Esophagus muscularis mucosa (tissue), 4 donors: ENCODE measurements around the gene MFAP3. TPM values are rescaled to one million over a fixed set of nuclear protein-coding genes. Genes with fewer than 3 reads are reported as not detected.

Source experiments
- DNase-seq: peaks from one replicate; pipeline ENCODE4 v3.0.0-alpha.2; 2017; ENCODE audit errors: extremely low spot score
- H3K27ac ChIP-seq, 4 donors: fragments of 200-600 bp; sonication (generic); replicated peaks in 1 of 4; 1 replicate in 3 of 4; 2 replicates in 1 of 4; pipeline ENCODE4 v1.5.1; 2016 to 2019; ENCODE audit warnings: mild to moderate bottlenecking in 1 of 4
- H3K27me3 ChIP-seq, 4 donors: fragments of 200-600 bp; sonication (generic); one replicate each; pipeline versions ENCODE4 v1.5.1 to v1.6.0; 2016 to 2019
- H3K36me3 ChIP-seq, 4 donors: fragments of 200-600 bp; sonication (generic); one replicate each; pipeline ENCODE4 v1.5.1; 2016 to 2019
- H3K4me1 ChIP-seq, 4 donors: fragments of 200-600 bp; sonication (generic); one replicate each; pipeline ENCODE4 v1.5.1; 2016 to 2019
- H3K4me3 ChIP-seq, 4 donors: fragments of 200-600 bp; sonication (generic); 1 replicate in 2 of 4; 2 replicates in 2 of 4; pipeline ENCODE4 v1.5.1; 2016 to 2019; ENCODE audit warnings: mild to moderate bottlenecking in 4 of 4, moderate library complexity in 1 of 4
- H3K9me3 ChIP-seq, 4 donors: fragments of 200-600 bp; sonication (generic); 1 replicate in 3 of 4; 2 replicates in 1 of 4; pipeline ENCODE4 v1.5.1; 2016 to 2019
- EP300 ChIP-seq: sonication (generic); formaldehyde crosslinking; IDR thresholded peaks from one replicate; pipeline ENCODE4 v1.6.1; 2017; ENCODE audit warnings: antibody characterized with exemption
- POLR2A ChIP-seq: fragments of 450-650 bp; IDR thresholded peaks from one replicate; pipeline ENCODE4 v1.6.1; 2017; ENCODE audit warnings: antibody characterized with exemption, moderate library complexity, mild to moderate bottlenecking, low read depth
- POLR2AphosphoS5 ChIP-seq, 2 donors: sonication (generic); formaldehyde crosslinking; IDR thresholded peaks; one replicate each; pipeline ENCODE4 v1.6.1; 2017; ENCODE audit warnings: antibody characterized with exemption in 2 of 2
- WGBS: methylation state at CpG from one replicate; pipeline ENCODE4 v1.1.5; 2018; 5-methylcytosine and 5-hydroxymethylcytosine counted together
- intact Hi-C: fragments of 100-400 bp; cut with DNase I; formaldehyde crosslinking; loops from one replicate; pipeline ENCODE4 v1.15.1; 2023
- total RNA-seq, 4 donors: library from RNA; depleted of rRNA; stranded (reverse); fragments of >200 nt; gene quantifications; one replicate each; pipeline versions ENCODE4 v1.1.0 to v1.2.1, GENCODE V29; 2016
- TF ChIP-seq, protein P1 (sequence below), 3 experiments: fragments of 200-600 bp in 2 of 3; fragments of 450-650 bp in 1 of 3; sonication (generic) in 2 of 3; IDR thresholded peaks; one replicate each; pipeline ENCODE4 v1.5.1; 2017 to 2019; ENCODE audit warnings: antibody characterized with exemption in 3 of 3, mild to moderate bottlenecking in 2 of 3, moderate library complexity in 1 of 3

MFAP3 gene
- total RNA-seq, 4 donors from 2014 or later: 22.0 to 35.3 (median 29.7) TPM

DNA sequence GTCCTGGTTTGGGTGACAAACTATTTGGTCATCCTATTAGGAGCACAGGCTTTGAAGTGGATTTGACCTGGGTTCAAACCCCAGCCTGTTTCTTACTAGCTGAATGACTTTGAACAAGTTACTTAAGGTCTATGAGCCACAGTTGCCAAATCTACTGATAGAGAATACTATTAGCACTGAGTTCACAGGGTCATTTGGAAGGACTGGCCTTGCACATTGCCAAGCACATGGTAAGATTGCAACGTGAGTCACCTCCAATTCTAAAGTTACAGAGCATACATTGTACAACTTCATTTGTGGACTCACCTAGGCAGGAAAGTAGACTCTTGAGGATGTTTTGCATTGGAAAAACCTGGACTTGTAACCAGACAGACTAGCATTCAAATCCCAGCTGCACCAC, 38.9 kb downstream of the MFAP3 start:
- 33% methylated on average over 1 of the region's 1 CpG for WGBS
- Histone ChIP-seq H3K4me3 (no peak overlapping the region), H3K27ac (no peak overlapping the region), H3K36me3 (no peaks in the 10 kb centered on the region), H3K27me3 (no peaks in the 10 kb centered on the region), H3K9me3 (no peaks in the 10 kb centered on the region), H3K4me1 (peaks cover 8 to 21% (median 14%) of the 10 kb centered on the region in 4 donors)
- DNase-seq: no peak
- TF ChIP-seq, protein P1, sequence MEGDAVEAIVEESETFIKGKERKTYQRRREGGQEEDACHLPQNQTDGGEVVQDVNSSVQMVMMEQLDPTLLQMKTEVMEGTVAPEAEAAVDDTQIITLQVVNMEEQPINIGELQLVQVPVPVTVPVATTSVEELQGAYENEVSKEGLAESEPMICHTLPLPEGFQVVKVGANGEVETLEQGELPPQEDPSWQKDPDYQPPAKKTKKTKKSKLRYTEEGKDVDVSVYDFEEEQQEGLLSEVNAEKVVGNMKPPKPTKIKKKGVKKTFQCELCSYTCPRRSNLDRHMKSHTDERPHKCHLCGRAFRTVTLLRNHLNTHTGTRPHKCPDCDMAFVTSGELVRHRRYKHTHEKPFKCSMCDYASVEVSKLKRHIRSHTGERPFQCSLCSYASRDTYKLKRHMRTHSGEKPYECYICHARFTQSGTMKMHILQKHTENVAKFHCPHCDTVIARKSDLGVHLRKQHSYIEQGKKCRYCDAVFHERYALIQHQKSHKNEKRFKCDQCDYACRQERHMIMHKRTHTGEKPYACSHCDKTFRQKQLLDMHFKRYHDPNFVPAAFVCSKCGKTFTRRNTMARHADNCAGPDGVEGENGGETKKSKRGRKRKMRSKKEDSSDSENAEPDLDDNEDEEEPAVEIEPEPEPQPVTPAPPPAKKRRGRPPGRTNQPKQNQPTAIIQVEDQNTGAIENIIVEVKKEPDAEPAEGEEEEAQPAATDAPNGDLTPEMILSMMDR (IDR thresholded peaks at IDR 0.05): no peak
- TF ChIP-seq EP300 (no peak), POLR2A (no peak), POLR2AphosphoS5 (IDR thresholded peaks at IDR 0.05) (no peak)
- intact Hi-C loops: no loop called here

DNA sequence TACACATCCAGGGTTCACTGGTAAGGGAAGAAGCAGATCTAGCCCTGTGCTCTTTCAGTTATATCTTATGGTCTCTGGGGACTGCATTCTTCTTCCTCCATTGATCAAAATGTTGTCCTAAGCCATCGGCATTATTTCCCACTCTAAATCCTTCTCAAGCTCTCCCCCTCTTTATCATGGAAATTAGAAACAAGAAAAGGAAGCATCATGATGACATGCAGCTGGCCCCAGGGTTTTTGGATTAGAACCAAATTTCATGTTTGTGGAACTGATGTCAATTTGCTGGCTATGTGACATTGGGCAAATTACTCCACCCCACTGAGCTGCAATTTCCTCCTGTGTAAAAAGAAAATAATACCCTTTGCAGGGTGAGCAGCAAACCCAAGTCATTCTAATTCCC, 39.5 kb downstream of the MFAP3 start:
- DNase-seq: no peak
- Histone ChIP-seq H3K4me3 (no peak overlapping the region), H3K9me3 (no peaks in the 10 kb centered on the region), H3K36me3 (no peaks in the 10 kb centered on the region), H3K27me3 (no peaks in the 10 kb centered on the region), H3K4me1 (peaks cover 7 to 20% (median 14%) of the 10 kb centered on the region in 4 donors), H3K27ac (no peak overlapping the region)
- intact Hi-C loops: no loop called here
- no peak for TF ChIP-seq POLR2AphosphoS5 (IDR thresholded peaks at IDR 0.05)
- no peak for TF ChIP-seq EP300
- no peak for TF ChIP-seq POLR2A
- TF ChIP-seq, protein P1 (IDR thresholded peaks at IDR 0.05): no peak
- 41% methylated on average over 1 of the region's 1 CpG for WGBS

DNA sequence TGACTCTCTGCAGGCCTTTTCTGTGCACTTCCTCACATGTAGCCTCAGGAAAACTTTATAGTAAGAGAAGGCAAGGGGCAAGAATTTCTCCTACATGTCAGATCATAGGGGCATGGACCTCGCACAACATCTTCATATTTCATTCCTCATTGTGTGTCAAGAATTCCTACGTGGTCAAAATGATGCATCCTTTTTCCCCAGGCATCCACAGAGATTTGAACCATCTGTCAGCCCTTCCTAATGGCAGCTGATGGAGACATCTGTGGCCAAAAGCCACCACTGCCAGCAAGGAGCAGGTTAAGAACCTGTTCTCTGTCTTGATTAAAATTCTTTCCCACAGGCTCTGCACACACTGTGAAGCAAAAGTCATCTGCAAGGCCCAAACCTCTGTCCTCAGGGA, 42.5 kb downstream of the MFAP3 start:
- intact Hi-C loops: no loop called here
- H3K9me3 ChIP-seq: no peaks in the 10 kb centered on the region

DNA sequence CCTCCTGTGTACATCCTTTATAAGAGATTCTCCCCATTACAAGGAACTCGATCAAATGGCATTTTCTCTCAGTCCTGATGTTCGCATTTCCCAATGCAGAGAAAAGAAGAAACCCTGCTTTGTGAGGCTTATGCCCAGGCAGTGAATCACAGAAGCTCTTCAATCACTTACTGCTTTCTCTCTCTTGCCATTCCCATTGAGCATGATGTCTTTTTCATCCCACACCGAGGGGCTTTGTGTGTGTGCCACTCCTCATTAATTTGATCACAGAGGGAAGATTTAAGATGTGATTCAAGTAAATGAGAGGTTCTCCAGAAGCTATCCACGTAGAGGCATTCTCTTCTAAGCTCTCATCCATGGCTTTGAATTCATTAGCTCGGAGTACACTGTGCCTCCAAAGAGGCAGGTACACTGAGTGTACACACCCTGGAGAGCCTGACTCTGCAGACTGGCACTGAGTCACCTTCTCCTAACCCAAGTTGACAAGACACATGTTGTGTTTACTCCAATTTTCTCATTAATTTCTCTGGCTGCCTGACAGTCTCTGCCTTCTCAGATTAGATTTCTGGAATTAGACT, 45.4 kb downstream of the MFAP3 start:
- H3K4me3 ChIP-seq: no peak overlapping the region
- H3K4me1 ChIP-seq: peaks cover 0 to 7% (median 0%) of the 10 kb centered on the region in 4 donors
- no peak overlapping the region for H3K27ac ChIP-seq
- H3K27me3 ChIP-seq: no peaks in the 10 kb centered on the region
- TF ChIP-seq POLR2AphosphoS5 (IDR thresholded peaks at IDR 0.05): no peak
- no peaks in the 10 kb centered on the region for H3K36me3 ChIP-seq
- no peaks in the 10 kb centered on the region for H3K9me3 ChIP-seq
- 79% methylated on average over 5 of the region's 5 CpGs for WGBS
- intact Hi-C loops: no loop called here
- no peak for DNase-seq

More for the DNA sequence above, 42.5 kb downstream of the MFAP3 start:
- DNase-seq: no peak
- Histone ChIP-seq H3K4me3 (no peak overlapping the region), H3K27me3 (no peaks in the 10 kb centered on the region), H3K4me1 (peaks cover 7 to 20% (median 14%) of the 10 kb centered on the region in 4 donors), H3K27ac (no peak overlapping the region), H3K36me3 (no peaks in the 10 kb centered on the region)
- TF ChIP-seq POLR2AphosphoS5 (IDR thresholded peaks at IDR 0.05): no peak
- no peak for TF ChIP-seq POLR2A
- TF ChIP-seq, protein P1 (IDR thresholded peaks at IDR 0.05): no peak
- no peak for TF ChIP-seq EP300
- WGBS: 51% methylated on average over 2 of the region's 2 CpGs

DNA sequence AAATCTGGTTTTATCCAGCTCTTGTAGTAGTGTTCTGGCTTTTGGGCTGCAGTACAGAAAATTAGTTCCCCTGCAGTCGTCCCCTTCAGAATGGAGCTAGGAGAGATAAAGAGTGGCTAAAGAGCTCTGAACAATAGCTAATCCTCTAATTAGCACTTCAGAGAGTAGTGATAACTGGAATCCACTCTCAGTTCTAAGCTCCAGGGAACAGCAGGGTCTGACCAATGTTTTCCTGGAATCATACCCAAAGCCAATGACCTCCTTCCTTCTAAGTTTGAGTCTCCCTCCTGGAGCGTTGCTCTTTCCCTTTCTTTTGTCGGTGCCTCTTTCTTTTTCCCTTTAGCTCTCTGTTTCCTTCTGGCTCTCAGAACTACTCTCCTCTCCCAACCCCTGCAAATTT, 47.4 kb downstream of the MFAP3 start:
- no peaks in the 10 kb centered on the region for H3K27me3 ChIP-seq
- H3K27ac ChIP-seq: no peak overlapping the region
- H3K4me3 ChIP-seq: no peak overlapping the region
- no peak for DNase-seq
- WGBS: 61% methylated on average over 3 of the region's 3 CpGs
- intact Hi-C loops: no loop called here
- peaks cover 3 to 7% (median 3%) of the 10 kb centered on the region in 4 donors for H3K4me1 ChIP-seq
- no peaks in the 10 kb centered on the region for H3K36me3 ChIP-seq
- TF ChIP-seq POLR2A: no peak
- no peaks in the 10 kb centered on the region for H3K9me3 ChIP-seq

DNA sequence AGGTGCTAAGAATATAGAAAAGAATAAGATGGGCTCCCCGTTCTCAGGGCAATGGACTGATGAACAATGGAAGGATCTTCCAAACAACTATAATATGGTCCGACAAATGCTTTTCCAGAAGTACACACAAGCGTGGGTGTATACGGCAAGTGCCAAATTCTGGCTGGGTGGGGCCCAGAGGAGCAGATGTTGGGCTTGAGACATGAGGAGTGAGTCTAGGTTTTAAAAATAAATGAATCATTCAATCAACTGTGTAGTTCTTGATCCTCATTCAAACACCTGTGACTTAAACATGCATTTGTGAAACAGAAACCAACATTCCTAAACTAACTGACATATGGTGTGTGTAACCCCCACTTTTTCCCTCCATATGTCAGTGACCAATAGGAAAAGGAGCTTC, 47.9 kb downstream of the MFAP3 start:
- WGBS: 77% methylated on average over 4 of the region's 4 CpGs
- no peak for TF ChIP-seq POLR2AphosphoS5 (IDR thresholded peaks at IDR 0.05)
- no peak for TF ChIP-seq EP300
- TF ChIP-seq POLR2A: no peak
- TF ChIP-seq, protein P1 (IDR thresholded peaks at IDR 0.05): no peak

More for the DNA sequence above, 47.9 kb downstream of the MFAP3 start:
- H3K4me1 ChIP-seq: peaks cover 8 to 11% (median 8%) of the 10 kb centered on the region in 4 donors
- no peaks in the 10 kb centered on the region for H3K27me3 ChIP-seq
- H3K9me3 ChIP-seq: no peaks in the 10 kb centered on the region
- no peaks in the 10 kb centered on the region for H3K36me3 ChIP-seq
- H3K27ac ChIP-seq: no peak overlapping the region
- intact Hi-C loops: no loop called here
- DNase-seq: no peak
- H3K4me3 ChIP-seq: no peak overlapping the region
